Pons (tissue), 1 donor: ENCODE results near the gene TPK1.
"Not testable (repeated sequence)": the region's sequence is repeated elsewhere in the genome, so short reads cannot be mapped to it uniquely, and the experiment has no call there.

Experiments
- DNase-seq: peaks from one replicate; pipeline ENCODE4 v3.0.0-alpha.2; 2016; ENCODE audit warnings: low spot score

Gene TPK1

DNA sequence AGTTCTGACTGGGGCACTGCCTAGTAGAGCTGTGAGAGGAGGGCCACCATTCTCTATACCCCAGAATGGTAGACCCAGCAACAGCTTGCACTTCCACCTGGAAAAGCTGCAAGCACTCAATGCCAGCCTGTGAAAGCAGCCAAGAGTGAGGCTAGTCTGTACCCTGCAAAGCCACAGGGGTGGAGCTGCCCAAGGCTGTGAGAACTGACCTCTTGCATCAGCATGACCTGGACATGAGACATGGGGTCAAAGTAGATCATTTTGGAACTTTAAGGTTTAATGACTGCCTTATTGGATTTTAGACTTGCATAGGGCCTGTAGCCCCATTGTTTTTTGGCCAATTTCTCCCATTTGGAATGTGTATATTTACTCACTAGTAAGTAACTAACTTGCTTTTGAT is 206.3 kb downstream of the TPK1 start:
- DNase-seq = no peak

DNA sequence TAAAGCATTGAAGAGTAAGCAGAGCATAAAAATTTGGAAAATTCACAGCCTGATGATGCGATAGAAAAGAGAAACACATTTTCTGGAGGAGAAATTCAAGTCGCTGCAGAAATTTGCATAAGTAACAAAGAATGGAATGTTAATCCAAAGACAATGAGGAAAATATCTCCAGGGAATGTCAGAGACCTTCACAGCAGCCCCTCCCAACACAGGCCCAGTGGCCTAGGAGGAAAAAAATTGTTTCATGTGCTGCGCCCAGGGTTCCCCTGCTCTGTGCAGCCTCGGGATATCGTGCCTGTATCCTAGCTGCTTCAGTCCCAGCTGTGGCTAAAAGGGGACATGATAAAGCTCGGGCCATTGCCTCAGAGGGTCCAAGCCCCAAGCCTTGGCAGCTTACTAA is 206.8 kb downstream of the TPK1 start:
- no peak for DNase-seq

GRCh38 chr7:144628176-144628575 is 207.7 kb downstream of the TPK1 start:
- no peak for DNase-seq

DNA sequence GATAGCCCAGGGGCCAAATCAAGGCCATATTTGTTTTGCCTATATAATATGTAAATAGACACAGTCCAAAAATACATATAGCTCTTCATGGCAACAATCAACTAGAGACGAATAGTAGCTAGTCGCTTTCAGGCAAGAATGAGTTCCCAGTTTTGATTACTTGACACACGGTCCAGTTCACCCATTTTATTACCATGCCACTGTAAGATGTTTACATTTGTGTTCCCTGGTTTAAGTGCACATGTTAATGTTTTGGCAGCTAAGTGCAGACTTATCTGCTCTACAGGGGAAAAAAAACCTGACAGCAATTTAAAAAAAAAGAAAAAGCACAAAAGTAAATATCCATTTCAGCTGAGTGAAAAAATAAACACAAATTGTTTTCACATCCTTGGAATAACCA is 213.1 kb downstream of the TPK1 start:
- no peak for DNase-seq

- no peak for DNase-seq
These were observed 229.6 kb downstream of the TPK1 start for GRCh38 chr7:144606261-144606660.

DNA sequence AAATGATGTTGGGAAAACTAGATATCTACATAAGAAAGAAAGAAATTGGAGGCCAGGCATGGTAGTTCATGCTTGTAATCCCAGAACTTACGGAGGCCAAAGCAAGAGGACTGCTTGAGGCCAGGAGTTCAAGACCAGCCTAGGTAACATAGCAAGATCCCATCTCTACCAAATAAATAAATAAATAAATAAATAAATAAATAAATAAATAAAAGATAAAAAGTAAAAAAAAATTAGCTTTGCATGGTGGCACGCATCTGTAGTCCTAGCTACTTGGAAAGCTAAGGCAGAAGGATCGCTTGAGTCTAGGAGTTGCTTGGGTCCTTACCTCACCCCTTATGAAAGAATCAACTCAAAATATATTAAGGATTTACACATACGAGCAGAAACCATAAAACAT is 238.9 kb downstream of the TPK1 start:
- DNase-seq = no peak

DNA sequence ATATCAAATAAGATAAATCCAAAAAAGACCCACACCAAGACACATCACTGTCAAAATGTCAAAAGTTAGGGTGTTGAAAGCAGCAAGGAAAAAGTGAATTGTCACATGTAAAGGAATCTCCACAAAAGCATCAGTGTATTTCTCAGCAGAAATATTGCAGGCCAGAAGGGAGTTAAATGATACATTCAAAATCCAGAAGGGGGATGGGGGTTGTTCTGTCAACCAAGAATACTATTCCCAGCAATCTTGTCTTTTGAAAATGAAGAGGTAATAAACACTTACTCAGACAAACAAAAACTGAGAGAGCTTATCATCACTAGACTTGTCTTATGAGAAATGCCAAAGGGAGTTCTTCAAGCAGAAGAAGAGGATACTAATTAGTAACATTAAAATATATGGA is 241.3 kb downstream of the TPK1 start:
- DNase-seq = no peak

GRCh38 chr7:144588559-144589051 is 247.2 kb downstream of the TPK1 start:
- no peak for DNase-seq

DNA sequence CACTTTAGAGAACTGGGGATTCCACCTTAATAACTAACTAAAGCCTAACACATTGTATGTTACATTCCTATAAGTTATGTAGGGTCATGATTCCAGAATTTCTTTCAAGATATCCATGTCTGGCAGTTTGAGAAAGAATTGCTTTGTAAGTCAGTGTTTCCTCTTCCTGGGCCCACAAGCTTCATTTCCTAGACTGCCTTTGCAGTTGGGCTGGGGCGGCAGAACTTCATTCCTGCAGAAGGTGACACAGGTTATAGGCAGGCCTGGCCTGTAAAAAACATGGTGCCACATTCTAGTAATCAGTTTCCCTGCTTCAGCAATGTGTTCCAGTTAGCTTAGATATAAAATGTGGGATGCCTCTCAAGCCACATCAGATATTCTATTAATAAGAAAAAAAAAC is 248.2 kb downstream of the TPK1 start:
- DNase-seq = no peak

DNA sequence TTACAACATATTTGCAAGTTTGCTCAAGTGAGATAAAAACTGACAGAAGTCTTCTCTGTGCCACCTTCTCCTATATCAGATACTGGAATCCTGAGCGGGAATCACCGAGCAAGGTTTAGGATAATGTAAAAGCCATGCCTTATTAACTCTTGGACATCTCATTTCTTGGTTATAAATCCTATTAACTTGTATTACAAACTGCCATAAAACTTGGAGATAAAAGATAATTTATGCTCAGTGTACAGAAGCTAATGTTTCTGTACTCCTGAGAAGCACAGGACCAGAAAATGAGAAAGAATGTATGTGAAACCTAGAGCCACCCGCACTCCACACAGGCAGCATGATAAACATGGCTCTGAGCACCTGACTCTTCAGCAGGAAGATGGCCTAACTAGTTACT is 251.1 kb downstream of the TPK1 start:
- DNase-seq = no peak

DNA sequence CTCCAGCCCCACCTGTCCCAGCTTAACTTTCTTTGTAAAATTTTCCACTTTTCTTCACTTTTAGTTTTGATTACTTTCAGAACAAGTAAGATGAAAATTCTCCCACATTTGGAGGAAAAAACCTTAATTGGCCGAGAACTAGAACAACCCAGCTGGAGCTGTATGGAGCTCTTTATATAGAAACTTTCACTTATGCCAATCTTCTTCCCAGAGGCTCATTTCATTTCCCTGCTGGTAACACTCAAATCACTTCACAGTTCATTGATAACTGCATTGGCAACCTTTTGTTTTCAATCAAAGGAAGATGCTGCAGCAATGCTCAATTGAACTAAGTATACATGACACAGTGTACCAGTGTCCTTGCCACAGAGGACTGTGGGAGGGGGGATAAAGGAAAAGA is 256.2 kb downstream of the TPK1 start:
- DNase-seq = peak; percentile 5

- DNase-seq = no peak
These were observed 260.4 kb downstream of the TPK1 start for GRCh38 chr7:144575456-144575855.

- not testable (repeated sequence) for DNase-seq
These were observed 261.1 kb downstream of the TPK1 start for GRCh38 chr7:144574753-144575152.

DNA sequence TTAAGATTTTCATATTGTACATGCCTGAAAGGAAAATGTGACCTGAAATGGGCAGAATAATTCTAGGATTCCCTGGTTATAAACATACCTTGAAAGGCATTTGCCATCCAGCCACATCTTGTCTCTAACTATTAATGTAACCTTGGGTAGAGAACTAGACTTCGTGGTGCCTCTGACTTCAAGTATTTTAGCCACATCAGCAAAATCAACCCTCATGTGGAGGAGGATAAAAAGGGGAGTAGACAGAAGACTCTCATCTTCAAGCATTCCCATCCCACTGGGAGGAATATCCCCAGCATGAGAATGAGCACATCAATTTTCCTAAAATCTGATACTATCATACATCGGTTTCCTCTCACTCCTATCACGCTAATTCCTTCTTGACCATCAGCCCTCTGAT is 267.6 kb downstream of the TPK1 start:
- no peak for DNase-seq

DNA sequence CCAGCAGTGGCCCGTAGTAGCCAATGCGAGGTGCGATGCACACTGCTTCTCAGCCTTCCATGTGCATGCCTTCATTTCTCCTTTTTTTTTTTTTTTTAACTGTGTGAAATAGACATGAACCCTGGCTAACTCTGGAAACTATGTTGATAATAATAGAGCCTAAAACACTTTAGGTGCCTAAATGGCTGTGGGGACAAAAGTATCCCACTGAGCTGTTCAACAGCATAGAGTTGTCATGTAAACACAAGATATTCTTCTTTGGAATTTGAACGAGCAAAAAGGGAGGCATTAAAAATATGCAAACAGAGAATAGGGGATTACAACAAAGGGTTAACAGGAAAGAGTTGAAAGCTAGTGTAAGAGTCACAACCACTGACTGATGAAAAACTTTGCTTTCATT is 270.3 kb downstream of the TPK1 start:
- DNase-seq = no peak

DNA sequence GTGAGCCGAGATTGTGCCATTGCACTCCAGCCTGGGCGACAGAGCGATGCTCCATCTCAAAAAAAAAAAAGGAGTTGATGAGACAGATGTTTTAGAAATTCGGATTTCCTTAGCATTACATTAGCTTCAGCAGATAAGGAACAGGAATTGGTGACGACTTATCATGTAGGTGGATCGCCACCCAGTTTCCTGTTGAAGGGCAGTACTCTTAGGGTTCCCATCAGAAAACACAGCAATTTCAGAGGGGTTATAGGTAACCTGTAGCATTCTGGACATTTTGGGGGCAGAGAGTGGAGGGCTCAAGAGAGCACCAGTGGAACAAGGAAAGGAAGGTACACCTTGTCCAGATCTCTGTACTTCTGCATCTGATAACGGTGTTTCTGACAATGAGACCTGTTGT is 286.0 kb downstream of the TPK1 start:
- no peak for DNase-seq

DNA sequence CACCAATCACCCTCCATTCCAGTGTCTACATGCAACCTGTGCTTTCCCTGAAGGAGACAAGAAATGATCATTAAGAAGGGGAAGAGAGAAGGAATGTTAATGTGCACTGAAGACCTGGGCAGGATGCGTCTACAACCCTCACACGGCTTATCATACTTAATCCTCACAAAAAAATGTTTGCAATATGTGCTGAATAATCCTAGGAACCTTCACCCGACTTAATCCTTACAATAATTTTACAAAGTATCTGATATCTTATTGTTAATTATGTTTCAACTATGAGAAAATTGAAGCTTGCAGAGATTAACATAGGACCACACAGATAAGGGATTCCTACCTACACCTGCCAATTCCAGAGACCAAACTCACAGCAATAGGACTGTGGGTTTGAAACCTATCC is 287.3 kb downstream of the TPK1 start:
- no peak for DNase-seq

- DNase-seq = no peak
These were observed 288.0 kb downstream of the TPK1 start for GRCh38 chr7:144547888-144548287.

- no peak for DNase-seq
These were observed 289.1 kb downstream of the TPK1 start for GRCh38 chr7:144546782-144547181.

DNA sequence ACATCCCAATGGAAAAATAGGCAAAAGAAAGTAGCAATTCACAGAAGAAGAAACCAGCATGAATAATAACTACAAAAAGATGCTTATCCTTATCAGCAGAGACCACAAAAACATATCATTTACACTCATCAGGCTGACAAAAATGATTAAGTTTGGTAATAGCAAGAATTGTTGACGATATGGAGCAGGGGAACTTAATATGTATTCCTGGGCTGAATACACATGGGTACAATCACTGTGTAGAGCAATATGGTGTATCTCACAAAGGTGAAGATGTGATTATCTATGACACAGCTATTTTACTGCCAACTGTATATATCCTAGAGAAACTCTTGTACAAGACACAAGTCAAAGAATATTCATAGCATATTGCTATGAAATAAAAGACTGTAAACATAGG is 290.5 kb downstream of the TPK1 start:
- DNase-seq = no peak

DNA sequence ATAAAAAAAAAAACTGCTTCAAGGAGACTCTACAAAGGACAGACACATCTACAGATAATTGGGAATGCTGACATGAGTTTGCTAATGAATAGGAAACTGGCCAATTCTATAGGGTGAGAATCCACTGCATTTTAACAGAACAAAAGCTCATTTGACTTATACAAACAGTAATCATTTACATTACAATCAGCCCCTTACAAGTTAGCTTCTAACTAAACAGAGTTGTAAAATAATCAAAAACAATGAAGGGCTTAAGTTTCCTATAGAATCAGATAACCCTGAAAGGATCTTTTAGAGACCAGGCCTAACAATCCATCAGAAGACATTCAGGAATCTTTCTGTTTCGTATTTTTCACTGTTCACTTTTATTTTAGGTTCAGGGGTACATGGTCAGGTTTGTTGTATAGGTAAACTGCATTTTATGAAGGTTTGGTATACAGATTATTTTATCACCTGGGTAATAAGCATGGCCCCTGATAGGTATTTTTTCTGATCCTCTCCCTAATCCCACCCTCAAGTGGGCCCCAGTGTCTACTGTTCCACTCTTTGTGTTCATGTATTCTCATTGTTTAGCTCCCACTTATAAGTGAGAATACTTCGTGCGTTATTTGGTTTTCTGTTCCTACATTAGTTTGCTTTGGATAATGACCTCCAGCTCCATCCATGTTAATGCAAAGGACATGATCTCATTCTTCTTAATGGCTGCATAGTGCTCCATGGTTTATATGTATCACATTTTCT is 301.0 kb downstream of the TPK1 start:
- no peak for DNase-seq

DNA sequence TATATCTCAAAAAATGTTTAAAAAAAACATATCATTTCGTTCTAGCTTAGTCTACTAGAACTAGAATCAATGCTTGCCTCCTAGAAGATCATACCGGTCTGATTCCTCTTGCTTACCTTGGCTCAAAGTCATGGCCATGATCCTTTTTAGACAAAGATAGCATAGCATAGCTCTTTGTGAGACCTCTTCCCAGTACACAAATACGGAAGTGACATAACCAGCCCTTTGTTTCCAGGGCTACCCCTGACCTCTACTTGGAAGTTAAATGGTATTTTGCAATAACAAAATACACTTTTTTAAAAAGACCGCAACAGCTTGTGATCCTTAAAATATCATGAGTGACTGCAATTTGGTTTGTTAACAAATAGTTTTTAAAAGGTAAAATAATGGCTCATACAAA is 301.7 kb downstream of the TPK1 start:
- no peak for DNase-seq

DNA sequence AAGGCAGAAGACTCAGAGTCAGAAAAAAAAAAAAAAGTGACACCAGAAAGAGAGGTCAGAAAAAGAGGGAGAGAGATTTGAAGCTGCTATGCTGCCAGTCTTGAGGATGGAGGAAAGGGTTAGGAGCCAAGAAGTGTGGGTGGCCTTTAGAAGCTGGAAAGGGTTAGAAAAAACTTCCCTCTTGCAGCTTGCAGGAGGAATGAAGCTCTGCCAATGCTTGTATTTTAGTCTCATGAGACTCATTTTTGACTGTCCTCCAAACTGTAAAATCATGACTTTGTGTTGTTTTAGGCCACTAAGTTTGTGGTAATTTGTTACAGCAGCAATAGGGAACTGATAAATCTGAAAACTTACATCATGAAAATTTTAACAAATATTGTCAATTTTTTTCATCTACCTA is 304.7 kb downstream of the TPK1 start:
- DNase-seq = no peak

- DNase-seq = no peak
These were observed 306.5 kb downstream of the TPK1 start for GRCh38 chr7:144529269-144529926.
